NT2/D1 (cell line): ENCODE data around the gene TPH1.

Experiments used
- SUZ12 ChIP-seq: IDR thresholded peaks from 2 replicates; pipeline ENCODE4 v1.6.1; 2011; ENCODE audit not compliant: insufficient read length, insufficient read depth; ENCODE audit errors: extremely low read depth
- YY1 ChIP-seq: IDR thresholded peaks from 2 replicates; pipeline ENCODE4 v1.6.1; 2011; ENCODE audit not compliant: insufficient read length, insufficient read depth
- ZNF274 ChIP-seq: IDR thresholded peaks from 2 replicates; pipeline ENCODE4 v1.6.1; 2011; ENCODE audit warnings: mild to moderate bottlenecking, low read depth, low read length

GRCh38 chr11:18010977-18011586 lies 35.0 kb downstream of the TPH1 start:
- TF ChIP-seq ZNF274 (no peak), YY1 (no peak), SUZ12 (no peak)
